Epidermal melanocyte (primary cell): ENCODE results near the gene IL1RAP.
"Not testable (repeated sequence)": the region's sequence is repeated elsewhere in the genome, so short reads cannot be mapped to it uniquely, and the experiment has no call there.

ENCODE experiments used
- DNase-seq: peaks from one replicate; pipeline ENCODE4 v3.0.0; 2011; ENCODE audit warnings: low spot score; ENCODE audit not compliant: insufficient read length

IL1RAP gene

DNA sequence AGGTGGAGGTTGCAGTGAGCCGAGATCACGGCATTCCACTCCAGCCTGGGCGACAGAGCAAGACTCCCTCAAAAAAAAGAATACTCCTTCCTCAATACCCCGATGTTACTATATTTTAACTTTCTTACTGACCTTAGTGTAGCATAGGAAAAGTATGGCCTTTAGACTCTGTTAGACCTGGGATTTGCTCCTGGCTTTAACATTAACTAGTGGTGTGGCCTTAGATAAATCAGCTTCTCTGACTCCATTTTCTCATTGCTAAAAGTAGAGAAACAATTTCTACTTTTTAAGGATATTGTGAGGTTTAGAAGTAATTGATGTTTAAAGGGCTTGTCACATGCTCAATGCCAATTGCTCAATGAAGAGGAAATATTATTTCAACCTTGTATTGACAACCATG is 7.6 kb upstream of the IL1RAP start:
- DNase-seq: no peak

DNA sequence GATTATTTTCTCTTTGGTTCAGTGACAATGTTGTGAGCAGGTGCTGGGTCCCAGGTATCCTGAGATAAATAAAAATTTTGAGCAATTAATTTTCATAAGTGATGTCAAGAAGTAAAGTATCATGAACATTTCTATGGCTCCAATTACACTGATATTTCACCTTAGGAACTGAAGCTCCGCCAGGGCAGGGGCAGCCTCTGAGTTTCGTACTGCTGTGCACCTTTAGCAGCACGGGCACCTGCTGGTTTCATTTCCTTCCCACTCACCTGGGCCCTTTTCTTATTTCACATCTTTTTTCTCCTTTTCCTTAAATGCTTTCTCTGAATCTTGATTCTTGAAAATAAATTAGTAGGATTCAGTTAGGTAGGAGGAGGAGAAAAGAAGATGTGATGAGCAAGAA is 1.2 kb upstream of the IL1RAP start:
- no peak for DNase-seq

GRCh38 chr3:190514413-190515153 is 698 bp downstream of the IL1RAP start:
- DNase-seq: no peak

DNA sequence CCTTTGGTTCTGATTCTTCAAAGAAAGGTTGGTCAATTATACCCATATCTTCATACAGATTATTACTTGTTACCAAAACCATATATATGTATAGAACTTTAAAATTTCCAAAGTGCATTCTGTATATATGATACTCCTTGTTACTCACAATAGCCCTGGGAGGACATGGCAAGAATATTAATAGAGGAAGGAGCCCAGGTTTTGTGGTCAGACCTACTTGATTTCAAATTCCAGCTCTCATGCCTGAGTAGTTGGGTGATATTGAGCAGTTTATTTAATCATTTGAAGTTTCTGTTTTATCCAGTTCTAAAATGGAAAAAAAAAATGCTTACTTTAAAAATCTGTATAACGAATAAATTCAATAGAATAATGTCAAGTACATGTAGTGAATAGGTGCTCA is 2.5 kb downstream of the IL1RAP start:
- no peak for DNase-seq

DNA sequence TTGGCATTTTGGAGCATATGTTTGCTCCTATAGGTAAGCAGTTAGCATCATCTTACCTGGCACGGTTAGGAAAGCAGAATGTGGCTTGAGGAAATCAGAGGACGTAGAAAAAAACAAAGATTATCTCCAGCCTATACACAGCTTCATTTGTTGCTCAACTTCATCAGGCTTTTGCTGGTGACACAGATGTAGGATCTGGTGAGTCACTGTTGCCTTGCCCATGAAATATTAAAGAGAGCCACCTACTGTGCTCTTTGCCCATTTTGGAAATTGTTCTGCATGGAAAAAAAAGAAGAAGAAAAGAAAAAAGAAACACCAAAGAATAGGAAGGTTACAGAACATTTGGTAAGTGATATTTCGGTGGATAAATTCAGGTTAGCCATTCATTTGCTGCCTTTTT is 3.8 kb downstream of the IL1RAP start:
- DNase-seq: no peak

DNA sequence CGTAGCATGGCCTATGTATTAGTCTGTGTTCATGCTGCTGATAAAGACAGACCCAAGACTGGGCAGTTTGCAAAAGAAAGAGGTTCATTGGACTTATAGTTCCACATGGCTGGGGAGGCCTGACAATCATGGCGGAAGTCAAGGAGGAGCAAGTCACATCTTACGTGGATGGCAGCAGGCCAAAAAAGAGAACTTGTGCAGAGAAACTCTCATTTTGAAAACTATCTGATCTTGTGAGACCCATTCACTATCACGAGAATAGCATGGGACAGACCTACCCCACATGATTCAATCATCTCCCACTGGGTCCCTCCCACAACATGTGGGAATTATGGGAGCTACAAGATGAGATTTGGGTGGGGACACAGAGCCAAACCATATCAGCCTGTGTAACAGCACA is 4.6 kb downstream of the IL1RAP start:
- DNase-seq: not testable (repeated sequence)

- no peak for DNase-seq
Measured at GRCh38 chr3:190519886-190520285, 6.0 kb downstream of the IL1RAP start.

DNA sequence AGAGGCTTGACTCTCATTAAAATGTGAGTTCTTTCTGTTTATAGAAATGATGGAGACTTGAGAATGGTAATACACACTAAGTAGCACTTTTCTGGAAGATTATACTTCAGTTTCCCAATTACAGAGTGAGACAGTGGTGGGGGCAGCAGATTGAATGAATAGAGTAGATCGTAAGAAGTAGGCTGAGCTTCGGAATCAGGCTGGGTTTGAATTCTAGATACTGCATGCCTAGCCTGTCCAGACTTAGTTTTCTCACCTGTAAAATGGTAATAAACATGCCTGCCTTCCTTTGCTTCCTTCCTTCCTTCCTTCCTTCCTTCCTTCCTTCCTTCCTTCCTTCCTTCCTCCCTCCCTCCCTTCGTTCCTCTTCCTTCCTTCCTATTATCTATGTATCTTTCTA is 8.1 kb downstream of the IL1RAP start:
- no peak for DNase-seq

DNA sequence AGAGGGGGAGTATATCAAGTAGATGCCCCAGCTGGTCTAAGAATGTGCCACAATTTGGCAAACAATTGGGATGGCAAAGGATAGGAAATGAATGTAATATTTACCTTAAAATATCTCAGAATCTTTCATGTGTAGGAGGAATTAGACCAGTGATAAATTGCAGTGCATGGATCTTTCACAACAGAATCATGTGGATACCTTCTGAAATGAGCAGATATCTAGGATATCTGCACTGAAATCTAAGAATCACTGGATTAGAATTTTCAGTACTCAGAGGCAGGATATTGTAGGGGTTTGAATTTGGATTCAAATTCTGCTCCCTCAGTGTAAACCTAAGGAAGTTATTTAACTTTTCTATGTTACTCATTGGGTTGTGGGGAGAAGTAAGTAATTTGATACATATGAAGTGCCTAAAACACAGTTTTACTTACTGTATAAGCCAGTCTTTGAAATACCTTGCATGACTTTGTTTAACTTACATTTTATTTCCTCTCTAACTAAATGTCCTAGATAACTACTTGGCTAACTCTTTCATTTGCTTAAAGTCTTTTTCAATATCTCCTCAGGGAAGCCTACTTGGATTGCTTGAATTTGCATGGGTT is 8.8 kb downstream of the IL1RAP start:
- DNase-seq: no peak

DNA sequence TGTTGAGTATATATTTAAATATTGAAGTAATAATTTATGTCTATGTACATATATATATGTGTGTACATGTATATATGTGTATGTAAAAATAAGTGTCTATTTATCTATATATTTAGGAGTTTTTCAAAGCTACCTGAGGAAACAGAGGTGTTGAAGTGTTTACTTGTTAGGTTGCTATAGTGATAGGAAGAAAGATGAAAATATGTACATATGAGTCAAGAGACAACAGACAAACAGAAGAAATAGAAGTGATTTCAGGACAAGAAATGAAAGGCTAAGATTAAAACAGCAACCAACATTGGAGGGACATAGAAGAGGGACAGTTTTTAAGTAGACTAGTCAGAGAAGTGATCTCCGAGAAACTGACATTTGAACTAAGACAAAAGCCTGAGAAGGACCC is 11.1 kb downstream of the IL1RAP start:
- no peak for DNase-seq

- no peak for DNase-seq
Measured at GRCh38 chr3:190525634-190526033, 11.7 kb downstream of the IL1RAP start.

- no peak for DNase-seq
Measured at GRCh38 chr3:190526787-190527762, 13.2 kb downstream of the IL1RAP start.

DNA sequence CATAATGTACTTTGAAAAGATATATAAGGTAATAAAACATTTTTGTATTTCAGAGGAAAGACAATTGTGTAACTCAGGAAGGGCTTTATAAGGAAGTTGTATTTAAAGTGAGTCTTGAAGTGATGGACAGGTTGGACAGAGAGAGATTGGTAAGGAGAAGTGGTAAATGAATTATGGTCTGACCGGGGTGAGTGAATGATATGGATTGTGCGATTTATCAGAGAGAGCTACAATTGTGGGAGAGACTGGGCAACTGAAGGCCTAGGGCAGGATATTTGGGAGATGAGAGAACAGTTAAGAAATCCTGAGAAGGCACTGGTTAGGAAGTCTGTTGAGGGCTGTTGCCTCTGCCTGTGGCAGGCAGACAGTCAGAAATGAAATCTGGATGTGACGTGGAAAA is 14.8 kb downstream of the IL1RAP start:
- no peak for DNase-seq

- DNase-seq: no peak
Measured at GRCh38 chr3:190531406-190531805, 17.5 kb downstream of the IL1RAP start.

GRCh38 chr3:190532731-190533203 is 18.9 kb downstream of the IL1RAP start:
- no peak for DNase-seq

DNA sequence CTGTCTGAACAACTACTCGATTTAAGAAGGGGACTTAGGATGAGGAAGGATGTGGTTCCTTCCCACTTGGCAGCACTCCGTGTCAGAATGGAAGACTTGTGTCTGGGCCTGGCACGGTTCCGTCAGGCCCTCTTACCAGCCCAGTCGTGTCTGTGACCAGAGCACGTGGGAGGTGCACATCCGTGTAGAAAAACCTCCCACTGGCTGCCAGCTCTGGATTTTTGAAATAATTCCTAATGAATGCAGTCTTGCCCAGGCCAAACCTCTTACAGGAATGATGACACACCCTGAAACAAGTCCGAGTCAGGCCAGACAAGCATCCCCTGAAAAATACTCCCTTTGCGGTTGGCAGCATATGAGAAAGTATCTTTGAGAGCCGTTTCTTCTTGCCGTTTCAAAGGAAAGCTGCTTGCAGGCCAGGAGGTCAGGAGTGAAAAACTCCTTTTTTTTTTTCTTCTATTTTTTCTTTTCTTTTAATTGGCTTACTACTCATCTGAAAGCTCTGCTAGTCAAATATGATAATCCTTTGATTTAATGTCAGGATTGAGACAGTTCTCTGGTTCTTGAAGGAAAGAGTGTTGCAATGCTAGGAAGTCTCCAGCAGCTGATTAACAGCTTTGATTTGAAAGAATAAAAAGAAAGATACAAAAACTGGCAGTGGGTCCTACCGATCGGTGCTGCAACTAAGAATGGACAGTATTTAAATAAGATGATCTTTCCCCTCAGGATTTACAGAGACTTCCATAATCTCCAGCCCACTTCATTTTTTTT is 19.8 kb downstream of the IL1RAP start:
- DNase-seq: no peak

DNA sequence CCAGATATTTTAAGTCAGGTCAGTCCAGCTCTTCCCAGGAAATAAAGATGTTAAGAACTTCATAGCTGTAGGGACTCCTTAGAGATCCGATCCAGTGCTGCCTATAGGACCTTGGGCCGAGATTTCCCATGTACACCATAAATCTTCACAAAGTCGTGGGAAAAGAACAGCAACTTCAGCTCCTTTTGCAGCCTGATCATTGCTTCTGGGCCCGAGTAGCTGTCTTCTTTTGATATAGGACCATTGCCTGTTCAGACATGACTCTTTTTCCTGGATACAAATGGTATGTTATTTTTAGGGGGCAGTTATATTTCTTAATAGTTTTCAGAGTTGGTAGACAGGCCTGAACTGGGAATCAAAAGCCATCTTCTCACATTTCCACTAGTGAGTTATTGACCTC is 20.5 kb downstream of the IL1RAP start:
- no peak for DNase-seq

DNA sequence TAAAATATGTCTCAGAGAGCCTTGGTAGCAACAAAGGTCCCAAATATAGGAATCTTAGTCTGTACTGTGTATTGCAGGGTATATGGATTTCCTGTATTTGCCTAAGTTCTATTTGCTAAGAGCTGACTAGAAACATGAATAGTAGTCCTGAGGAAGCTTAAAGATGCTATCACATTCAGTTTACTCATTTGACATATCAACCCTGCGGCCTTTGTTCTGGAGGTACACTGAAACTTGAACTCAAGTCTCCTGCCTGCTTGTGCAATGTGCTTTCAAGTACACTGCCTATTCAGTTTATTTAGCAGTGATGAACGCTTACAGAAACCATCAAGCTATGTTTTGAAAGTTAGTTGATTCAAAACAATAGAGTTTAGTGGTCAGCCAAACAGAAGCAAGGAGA is 21.1 kb downstream of the IL1RAP start:
- DNase-seq: no peak

DNA sequence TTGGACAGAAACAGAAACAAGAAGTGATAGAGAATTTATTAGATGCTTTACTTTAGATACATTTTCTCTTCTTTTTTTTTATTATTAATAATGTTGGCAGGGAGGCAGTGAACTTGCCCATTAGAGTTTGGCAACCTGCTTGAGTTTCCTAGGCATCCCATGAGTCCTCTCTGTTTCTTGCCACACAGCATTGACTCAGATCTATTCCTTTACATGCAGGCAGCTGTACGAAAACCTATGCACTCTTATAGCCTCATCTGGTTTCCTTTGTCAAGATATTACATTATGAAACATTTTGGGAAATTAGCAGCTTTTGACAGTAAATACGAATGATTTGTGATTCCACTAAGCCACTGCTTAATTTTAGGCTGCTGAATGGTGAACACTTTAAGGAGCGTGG is 23.3 kb downstream of the IL1RAP start:
- DNase-seq: no peak

GRCh38 chr3:190538288-190538687 is 24.4 kb downstream of the IL1RAP start:
- DNase-seq: no peak

- DNase-seq: no peak
Measured at GRCh38 chr3:190539526-190539925, 25.6 kb downstream of the IL1RAP start.
